H1 (cell line): Measurements from ENCODE around the gene HACD3. TPM values are rescaled to one million over a fixed set of nuclear protein-coding genes. Genes with fewer than 3 reads are reported as not detected.

Source experiments
- CTCF ChIA-PET: fragments of 300-600 bp; sonication (Branson Sonifier 250); formaldehyde crosslinking; loops from one replicate; lab custom pipeline; 2021; ENCODE audit not compliant: partially characterized antibody; lab: Charles Lee
- POLR2A ChIA-PET: fragments of 300-600 bp; sonication (Branson Sonifier 250); formaldehyde crosslinking; loops from one replicate; lab custom pipeline; 2021; ENCODE audit warnings: inconsistent platforms; ENCODE audit not compliant: partially characterized antibody; lab: Charles Lee
- DNase-seq, 2 experiments: peaks; one replicate each; pipeline versions ENCODE4 v3.0.0 to v3.0.0-alpha.2; 2010 to 2022; ENCODE audit warnings: low spot score in 2 of 2, low read depth in 1 of 2, mixed read lengths in 1 of 2
- FAIRE-seq: peaks from 2 replicates; lab custom pipeline; 2011; peaks lifted over from hg19 to GRCh38; lab: Jason Lieb, UNC
- H2AFZ ChIP-seq: 2 replicates; pipeline ENCODE4 v1.8.1; 2012; ENCODE audit warnings: low read length, inconsistent platforms
- H2AK5ac ChIP-seq: 2 replicates; pipeline ENCODE4 v1.6.1; 2013; ENCODE audit warnings: low read depth, low read length
- H2BK120ac ChIP-seq: replicated peaks from 2 replicates; pipeline ENCODE3; 2013; ENCODE audit warnings: low read depth, low read length, inconsistent platforms
- H2BK12ac ChIP-seq: 2 replicates; pipeline ENCODE4 v1.6.1; 2013; ENCODE audit warnings: low read depth, low read length
- H2BK15ac ChIP-seq: 2 replicates; pipeline ENCODE4 v1.6.1; 2013; ENCODE audit warnings: low read length
- H2BK20ac ChIP-seq: 2 replicates; pipeline ENCODE4 v1.6.1; 2013; ENCODE audit warnings: low read length
- H2BK5ac ChIP-seq: 2 replicates; pipeline ENCODE4 v1.6.1; 2013; ENCODE audit warnings: low read depth, low read length
- H3K14ac ChIP-seq: 2 replicates; pipeline ENCODE4 v1.6.1; 2013; ENCODE audit warnings: inconsistent platforms; ENCODE audit not compliant: insufficient read length
- H3K18ac ChIP-seq: 2 replicates; pipeline ENCODE4 v1.6.1; 2013; ENCODE audit warnings: low read length; ENCODE audit errors: extremely low read depth
- H3K23ac ChIP-seq: 2 replicates; pipeline ENCODE4 v1.6.1; 2013; ENCODE audit warnings: inconsistent platforms; ENCODE audit not compliant: insufficient read length
- H3K23me2 ChIP-seq: 2 replicates; pipeline ENCODE4 v1.6.1; 2013; ENCODE audit warnings: low read depth, low read length
- H3K27ac ChIP-seq: 2 replicates; pipeline ENCODE4 v1.6.1; 2011; ENCODE audit warnings: low read depth, low read length, inconsistent platforms
- H3K27me3 ChIP-seq, 4 experiments: replicated peaks in 1 of 4; 1 replicate in 1 of 4; 2 replicates in 3 of 4; pipeline versions ENCODE4 v1.6.1 to v1.8.1; 2011 to 2013; ENCODE audit warnings: low read length in 3 of 4, mild to moderate bottlenecking in 3 of 4, inconsistent platforms in 2 of 4, mixed read lengths in 2 of 4, moderate library complexity in 1 of 4; ENCODE audit not compliant: control insufficient read depth in 3 of 4, insufficient read depth in 3 of 4; ENCODE audit errors: extremely low read depth in 1 of 4
- H3K36me3 ChIP-seq, 4 experiments: 2 replicates each; pipeline versions ENCODE4 v1.6.1 to v1.8.1; 2011 to 2013; ENCODE audit warnings: mild to moderate bottlenecking in 4 of 4, low read length in 3 of 4, moderate library complexity in 2 of 4, control low read depth in 1 of 4, inconsistent platforms in 1 of 4; ENCODE audit not compliant: insufficient read depth in 4 of 4, control insufficient read depth in 2 of 4
- H3K4ac ChIP-seq: replicated peaks from 2 replicates; pipeline ENCODE3; 2013; ENCODE audit warnings: low read length, low read depth, mixed read lengths, inconsistent platforms; ENCODE audit not compliant: insufficient read length
- H3K4me1 ChIP-seq, 4 experiments: replicated peaks in 1 of 4; 1 replicate in 1 of 4; 2 replicates in 3 of 4; pipeline versions ENCODE4 v1.6.1 to v1.8.1; 2011 to 2013; ENCODE audit warnings: low read length in 3 of 4, inconsistent platforms in 2 of 4, mixed read lengths in 1 of 4; ENCODE audit not compliant: insufficient read depth in 4 of 4, control insufficient read depth in 3 of 4
- H3K4me2 ChIP-seq, 2 experiments: 2 replicates each; pipeline versions ENCODE4 v1.6.1 to v1.8.1; 2011 to 2013; ENCODE audit warnings: low read depth in 2 of 2, low read length in 2 of 2, control low read depth in 1 of 2, inconsistent platforms in 1 of 2, mild to moderate bottlenecking in 1 of 2; ENCODE audit not compliant: insufficient read depth in 1 of 2
- H3K4me3 ChIP-seq, 4 experiments: fragments of 200-600, 300-600 bp in 1 of 4; sonication (generic), shearing (Covaris generic), sonication (Bioruptor Twin) in 1 of 4; 2 replicates each; pipeline versions ENCODE4 v1.5.1 to v1.8.1; 2011 to 2016; ENCODE audit warnings: low read length in 4 of 4, low read depth in 3 of 4, control low read depth in 2 of 4, inconsistent platforms in 2 of 4, mild to moderate bottlenecking in 2 of 4, mixed read lengths in 1 of 4, moderate library complexity in 1 of 4; ENCODE audit not compliant: insufficient read depth in 2 of 4; ENCODE audit errors: extremely low read depth in 1 of 4
- H3K56ac ChIP-seq: replicated peaks from 2 replicates; pipeline ENCODE3; 2013; ENCODE audit warnings: low read depth, mild to moderate bottlenecking, mixed read lengths, low read length, inconsistent platforms; ENCODE audit not compliant: insufficient read length
- H3K79me1 ChIP-seq: 2 replicates; pipeline ENCODE4 v1.6.1; 2013; ENCODE audit warnings: low read depth, low read length, control low read depth
- H3K79me2 ChIP-seq, 2 experiments: 2 replicates each; pipeline versions ENCODE4 v1.6.1 to v1.8.1; 2012 to 2013; ENCODE audit warnings: low read length in 2 of 2, mild to moderate bottlenecking in 2 of 2, inconsistent platforms in 1 of 2; ENCODE audit not compliant: insufficient read depth in 2 of 2, control insufficient read depth in 1 of 2
- H3K9ac ChIP-seq, 4 experiments: replicated peaks in 1 of 4; 1 replicate in 1 of 4; 2 replicates in 3 of 4; pipeline versions ENCODE4 v1.6.1 to v1.8.1; 2011 to 2013; ENCODE audit warnings: low read depth in 3 of 4, low read length in 3 of 4, control low read depth in 2 of 4, mild to moderate bottlenecking in 2 of 4, moderate library complexity in 2 of 4, inconsistent platforms in 1 of 4; ENCODE audit errors: extremely low read depth in 1 of 4
- H3K9me3 ChIP-seq, 2 experiments: 2 replicates each; pipeline versions ENCODE4 v1.6.1 to v1.8.1; 2012 to 2013; ENCODE audit warnings: mild to moderate bottlenecking in 2 of 2, moderate library complexity in 2 of 2, control low read depth in 1 of 2, inconsistent platforms in 1 of 2, low read depth in 1 of 2, low read length in 1 of 2, mixed read lengths in 1 of 2; ENCODE audit not compliant: insufficient read depth in 2 of 2
- H4K20me1 ChIP-seq, 2 experiments: replicated peaks in 1 of 2; 2 replicates each; pipeline versions ENCODE3 to v1.8.1; 2011 to 2013; ENCODE audit warnings: inconsistent platforms in 2 of 2, low read length in 2 of 2, mild to moderate bottlenecking in 1 of 2; ENCODE audit not compliant: insufficient read depth in 2 of 2, control insufficient read depth in 1 of 2
- H4K5ac ChIP-seq: 2 replicates; pipeline ENCODE4 v1.6.1; 2013; ENCODE audit warnings: low read length, low read depth, mixed read lengths, inconsistent platforms; ENCODE audit not compliant: insufficient read length
- H4K8ac ChIP-seq: 2 replicates; pipeline ENCODE4 v1.8.0; 2013; ENCODE audit warnings: mild to moderate bottlenecking, moderate library complexity, low read length, inconsistent platforms; ENCODE audit not compliant: insufficient read depth; ENCODE audit errors: extremely low read depth
- H4K91ac ChIP-seq: replicated peaks from 2 replicates; pipeline ENCODE3; 2013; ENCODE audit warnings: low read length, mixed read lengths, inconsistent platforms; ENCODE audit not compliant: insufficient read length
- KDM1A ChIP-seq: fragments of 200-600, 300-600 bp; sonication (generic); IDR thresholded peaks from 2 replicates; pipeline ENCODE4 v1.7.1; 2016; ENCODE audit warnings: mild to moderate bottlenecking, low read length, borderline replicate concordance
- POLR2AphosphoS5 ChIP-seq: IDR thresholded peaks from 2 replicates; pipeline ENCODE4 v1.6.1; 2011; ENCODE audit warnings: low read depth, low read length
- SUZ12 ChIP-seq: fragments of 200-600 bp; sonication (generic); IDR thresholded peaks from 2 replicates; pipeline ENCODE4 v1.6.1; 2012; ENCODE audit warnings: mild to moderate bottlenecking, inconsistent platforms, low read length, moderate library complexity, mixed read lengths
- ZNF274 ChIP-seq: IDR thresholded peaks from 2 replicates; pipeline ENCODE4 v1.7.0; 2012; ENCODE audit warnings: low read length, borderline replicate concordance; ENCODE audit errors: extremely low read depth
- WGBS, 2 experiments: shearing (Covaris generic) in 1 of 2; methylation state at CpG; one replicate each; pipeline versions ENCODE4 v1.1.6 to v1.1.7; 2013 to 2015; ENCODE audit warnings: low lambda C conversion rate in 2 of 2, mixed read lengths in 2 of 2, inconsistent platforms in 1 of 2, low coverage in 1 of 2, missing lambda C conversion rate in 1 of 2; ENCODE audit not compliant: insufficient replicate concordance in 2 of 2, insufficient coverage in 1 of 2, insufficient read length in 1 of 2; ENCODE audit errors: extremely low coverage in 1 of 2, missing lambda C conversion rate in 1 of 2; 5-methylcytosine and 5-hydroxymethylcytosine counted together
- polyA plus RNA-seq, 7 experiments: library from polyadenylated mRNA; depleted of rRNA in 3 of 7; stranded (reverse) in 5 of 7; unstranded in 2 of 7; fragments of >200 nt in 5 of 7; fragments of 200-250 nt in 2 of 7; gene quantifications; 1 replicate in 5 of 7; 2 replicates in 1 of 7; 4 replicates in 1 of 7; pipeline versions ENCODE4 v1.2.1 to v1.2.3, GENCODE V29; 2011 to 2013; ENCODE audit warnings: missing spikeins in 2 of 7, mixed read lengths in 2 of 7
- total RNA-seq: library from RNA; stranded (reverse); fragmentation: NEBNext Ultra II Directional; extraction: Animal tissue kit (Norgen Biotek cat#: 25700); gene quantifications from 2 replicates; pipeline ENCODE4 v1.2.1, GENCODE V29; 2021

HACD3 gene
- total and polyA plus RNA-seq, 2 of the 8 experiments (the other 6 are each of a cell fraction or from before 2014, with no cell fraction given), result 78.8 to 120 TPM

- ChIA-PET POLR2A (interaction anchor here (1.1 to 2.0 kb wide), 2 partner anchors 10 to 124 kb away, joined by 4 to 8 read pairs; no protein-coding TSS in a partner anchor), CTCF (interaction anchor here (0.8 kb wide), 1 partner anchor 53 kb away, joined by 3 read pairs; no protein-coding TSS in a partner anchor)
- H3K9me3 ChIP-seq, result peaks cover 4 to 5% of the 10 kb centered on the region in 2 experiments; a peak in 2 of 4 replicates
- no peak overlapping the region for H2BK15ac ChIP-seq
- no peak overlapping the region for H3K18ac ChIP-seq
- peaks cover 0 to 2% of the 10 kb centered on the region in 2 experiments for H4K20me1 ChIP-seq
- no peak overlapping the region for H2BK120ac ChIP-seq
- H3K4ac ChIP-seq, result no peak overlapping the region
- H3K56ac ChIP-seq, result no peak overlapping the region
- no peak overlapping the region for H2BK12ac ChIP-seq
- H3K27me3 ChIP-seq, result no peaks in the 10 kb centered on the region
- no peaks in the 10 kb centered on the region for H3K4me1 ChIP-seq
- H2AK5ac ChIP-seq, result no peak overlapping the region
- 94% methylated on average over 3 of the region's 3 CpGs; no CpG with 5 or more reads in 1 of the 2 experiments for WGBS, 2 experiments
- no peak overlapping the region for H2AFZ ChIP-seq
- TF ChIP-seq ZNF274, result no peak
- no peak for TF ChIP-seq POLR2AphosphoS5
- no peak for TF ChIP-seq KDM1A
- no peak for TF ChIP-seq SUZ12
- no peak overlapping the region for H3K14ac ChIP-seq
- no peak overlapping the region for H2BK5ac ChIP-seq
- H3K79me1 ChIP-seq, result no peaks in the 10 kb centered on the region
- H3K9ac ChIP-seq, result no peak overlapping the region
- no peak overlapping the region for H3K4me2 ChIP-seq
- peaks cover 22 to 79% (median 59%) of the 10 kb centered on the region in 4 experiments for H3K36me3 ChIP-seq
- H4K5ac ChIP-seq, result no peak overlapping the region
- H4K8ac ChIP-seq, result no peak overlapping the region
- no peaks in the 10 kb centered on the region for H3K79me2 ChIP-seq
- H4K91ac ChIP-seq, result no peak overlapping the region
- H3K4me3 ChIP-seq, result no peak overlapping the region
- DNase-seq (no peak), FAIRE-seq (no peak)
- no peak overlapping the region for H2BK20ac ChIP-seq
- no peak overlapping the region for H3K23ac ChIP-seq
- H3K23me2 ChIP-seq, result no peaks in the 10 kb centered on the region
- H3K27ac ChIP-seq, result no peak overlapping the region
Observed at GRCh38 chr15:65569728-65570127, 39.5 kb downstream of the HACD3 start.
